DND-41 (cell line): Measurements from ENCODE around the gene QSOX1.

Experiments used
- ATAC-seq: fragments of 200-7000 bp; cut with Tn5 transposase; 3 replicates; pipeline ENCODE4 v1.9.1; 2021; ENCODE audit warnings: low read depth; ENCODE audit not compliant: insufficient read depth
- DNase-seq: peaks from one replicate; pipeline ENCODE4 v3.0.0-alpha.2; 2020
- H2AFZ ChIP-seq: 2 replicates; pipeline ENCODE4 v1.6.0; 2012; ENCODE audit warnings: low read depth, low read length
- H3K27ac ChIP-seq: 2 replicates; pipeline ENCODE4 v1.5.1; 2012; ENCODE audit warnings: low read length, inconsistent platforms
- H3K27me3 ChIP-seq: fragments of 200-600 bp; sonication (generic); 2 replicates; pipeline ENCODE4 v1.6.0; 2012; ENCODE audit warnings: low read length, mild to moderate bottlenecking, inconsistent platforms; ENCODE audit not compliant: insufficient read depth, poor library complexity
- H3K36me3 ChIP-seq: 2 replicates; pipeline ENCODE4 v1.5.1; 2012; ENCODE audit warnings: low read length, inconsistent platforms; ENCODE audit not compliant: insufficient read depth
- H3K4me1 ChIP-seq: 2 replicates; pipeline ENCODE4 v1.5.1; 2012; ENCODE audit warnings: mild to moderate bottlenecking, low read length; ENCODE audit not compliant: insufficient read depth
- H3K4me2 ChIP-seq: 2 replicates; pipeline ENCODE4 v1.6.0; 2012; ENCODE audit warnings: mild to moderate bottlenecking, moderate library complexity, low read length, inconsistent platforms; ENCODE audit not compliant: insufficient read depth
- H3K4me3 ChIP-seq, 2 experiments: fragments of 200-600 bp in 1 of 2; shearing (Covaris generic) in 1 of 2; 2 replicates each; pipeline ENCODE4 v1.5.1; 2012 to 2016; ENCODE audit warnings: inconsistent platforms in 2 of 2, low read length in 2 of 2, mild to moderate bottlenecking in 2 of 2, low read depth in 1 of 2, moderate library complexity in 1 of 2
- H3K79me2 ChIP-seq: 2 replicates; pipeline ENCODE4 v1.6.0; 2012; ENCODE audit warnings: low read length, inconsistent platforms; ENCODE audit not compliant: insufficient read depth
- H3K9ac ChIP-seq: 2 replicates; pipeline ENCODE4 v1.6.0; 2012; ENCODE audit warnings: low read depth, mild to moderate bottlenecking, inconsistent platforms, low read length, moderate library complexity
- H3K9me3 ChIP-seq: 2 replicates; pipeline ENCODE4 v1.5.1; 2012; ENCODE audit warnings: low read length, moderate library complexity, mild to moderate bottlenecking, inconsistent platforms; ENCODE audit not compliant: insufficient read depth, severe bottlenecking
- H4K20me1 ChIP-seq: 2 replicates; pipeline ENCODE4 v1.6.0; 2012; ENCODE audit warnings: low read length; ENCODE audit not compliant: insufficient read depth
- EZH2 ChIP-seq: IDR thresholded peaks from 3 replicates; pipeline ENCODE4 v1.6.1; 2012; ENCODE audit warnings: borderline replicate concordance, low read depth, mild to moderate bottlenecking, moderate library complexity, low read length, inconsistent platforms; ENCODE audit not compliant: severe bottlenecking
- TF ChIP-seq, protein P1 (sequence below): IDR thresholded peaks from 2 replicates; pipeline ENCODE4 v1.5.1; 2012; ENCODE audit warnings: borderline replicate concordance, low read length, moderate library complexity, mild to moderate bottlenecking; ENCODE audit not compliant: poor library complexity, severe bottlenecking; ENCODE audit errors: extremely low read depth

The QSOX1 gene

DNA sequence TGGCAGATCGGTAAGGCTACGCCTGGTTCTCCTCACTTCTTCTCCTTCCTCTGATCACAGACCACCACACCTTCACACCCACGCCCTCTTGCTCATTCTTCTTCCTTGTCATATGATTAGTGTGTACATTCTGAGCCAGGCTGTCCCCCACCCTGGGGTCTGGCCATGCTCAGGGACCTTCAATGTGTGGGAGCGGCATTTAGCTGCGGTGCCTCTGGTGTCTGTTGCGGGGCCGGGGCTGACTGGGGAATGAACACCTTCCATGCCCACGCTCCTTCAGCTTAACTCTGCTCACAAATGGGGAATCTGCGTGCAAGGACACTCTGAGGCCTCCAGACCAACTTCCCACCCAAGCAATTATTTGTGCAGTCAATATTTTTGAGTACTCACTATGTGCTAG, 29.4 kb downstream of the QSOX1 start:
- H3K36me3 ChIP-seq = no peaks in the 10 kb centered on the region
- H3K27me3 ChIP-seq = no peaks in the 10 kb centered on the region
- DNase-seq (no peak), ATAC-seq (no peak)
- H3K4me1 ChIP-seq = no peaks in the 10 kb centered on the region
- no peak overlapping the region for H2AFZ ChIP-seq
- H3K9ac ChIP-seq = no peak overlapping the region
- no peak for TF ChIP-seq EZH2
- TF ChIP-seq, protein P1, sequence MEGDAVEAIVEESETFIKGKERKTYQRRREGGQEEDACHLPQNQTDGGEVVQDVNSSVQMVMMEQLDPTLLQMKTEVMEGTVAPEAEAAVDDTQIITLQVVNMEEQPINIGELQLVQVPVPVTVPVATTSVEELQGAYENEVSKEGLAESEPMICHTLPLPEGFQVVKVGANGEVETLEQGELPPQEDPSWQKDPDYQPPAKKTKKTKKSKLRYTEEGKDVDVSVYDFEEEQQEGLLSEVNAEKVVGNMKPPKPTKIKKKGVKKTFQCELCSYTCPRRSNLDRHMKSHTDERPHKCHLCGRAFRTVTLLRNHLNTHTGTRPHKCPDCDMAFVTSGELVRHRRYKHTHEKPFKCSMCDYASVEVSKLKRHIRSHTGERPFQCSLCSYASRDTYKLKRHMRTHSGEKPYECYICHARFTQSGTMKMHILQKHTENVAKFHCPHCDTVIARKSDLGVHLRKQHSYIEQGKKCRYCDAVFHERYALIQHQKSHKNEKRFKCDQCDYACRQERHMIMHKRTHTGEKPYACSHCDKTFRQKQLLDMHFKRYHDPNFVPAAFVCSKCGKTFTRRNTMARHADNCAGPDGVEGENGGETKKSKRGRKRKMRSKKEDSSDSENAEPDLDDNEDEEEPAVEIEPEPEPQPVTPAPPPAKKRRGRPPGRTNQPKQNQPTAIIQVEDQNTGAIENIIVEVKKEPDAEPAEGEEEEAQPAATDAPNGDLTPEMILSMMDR = no peak
- no peaks in the 10 kb centered on the region; the same call in 1 of the 2 replicates for H4K20me1 ChIP-seq
- H3K27ac ChIP-seq = no peak overlapping the region
- H3K4me2 ChIP-seq = no peak overlapping the region
- H3K79me2 ChIP-seq = no peaks in the 10 kb centered on the region
- H3K9me3 ChIP-seq = no peaks in the 10 kb centered on the region
- H3K4me3 ChIP-seq = no peak overlapping the region

DNA sequence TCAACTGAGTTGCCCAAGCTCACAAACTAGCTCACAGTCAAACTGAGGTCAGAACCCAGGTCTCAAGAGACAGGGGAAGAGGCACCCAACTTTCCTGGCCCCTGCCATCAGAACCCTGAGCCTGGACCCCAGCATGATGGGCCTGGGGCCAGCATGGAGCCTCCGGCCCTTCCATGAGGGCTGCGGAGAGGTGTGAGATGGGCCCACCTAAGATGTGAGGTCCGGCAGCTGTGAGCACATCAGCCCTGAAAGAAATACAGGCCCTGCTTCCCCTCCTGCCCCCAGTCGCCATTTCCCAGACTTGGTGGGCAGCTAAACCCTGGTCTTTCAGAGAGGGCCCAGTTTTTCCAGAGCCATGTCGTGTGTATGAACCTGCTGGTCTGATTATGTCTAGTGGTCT, 30.6 kb downstream of the QSOX1 start:
- Histone ChIP-seq H3K27me3 (no peaks in the 10 kb centered on the region), H3K9ac (no peak overlapping the region), H2AFZ (no peak overlapping the region), H3K4me1 (no peaks in the 10 kb centered on the region), H3K4me2 (no peak overlapping the region), H3K9me3 (no peaks in the 10 kb centered on the region), H3K27ac (no peak overlapping the region), H3K79me2 (no peaks in the 10 kb centered on the region), H3K4me3 (no peak overlapping the region), H4K20me1 (no peaks in the 10 kb centered on the region; the same call in 1 of the 2 replicates), H3K36me3 (peaks cover under 1% of the 10 kb centered on the region; the same call in 1 of the 2 replicates)
- TF ChIP-seq EZH2 = no peak
- TF ChIP-seq, protein P1 = no peak
- DNase-seq (no peak), ATAC-seq (no peak)

DNA sequence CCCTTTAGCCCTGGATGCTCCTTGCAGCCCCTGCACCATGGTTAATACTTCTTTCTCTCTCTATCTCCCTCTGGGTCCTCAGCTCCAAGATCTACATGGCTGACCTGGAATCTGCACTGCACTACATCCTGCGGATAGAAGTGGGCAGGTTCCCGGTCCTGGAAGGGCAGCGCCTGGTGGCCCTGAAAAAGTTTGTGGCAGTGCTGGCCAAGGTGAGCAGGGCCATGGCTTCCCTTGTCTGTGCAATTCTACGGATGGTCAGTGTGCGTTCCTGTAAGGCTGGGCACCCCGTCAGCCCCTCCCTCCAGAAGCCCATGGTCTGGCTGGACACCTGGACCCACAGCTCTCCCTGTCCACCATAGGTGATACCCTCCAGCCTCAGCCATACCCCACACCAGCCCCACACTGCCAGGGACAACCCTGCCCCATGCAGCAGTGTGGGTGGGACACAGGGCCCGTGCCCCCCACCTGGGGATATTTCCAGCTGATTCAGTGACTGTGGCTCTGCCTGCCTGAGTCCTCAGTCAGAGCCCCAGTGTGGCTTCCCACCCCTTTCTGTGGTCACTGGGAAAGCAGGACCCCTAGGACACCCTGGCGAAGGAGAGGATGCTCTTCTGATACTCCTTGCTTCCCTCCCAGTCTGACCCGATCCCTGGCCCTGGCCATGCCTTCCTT, 31.4 kb downstream of the QSOX1 start:
- Histone ChIP-seq H4K20me1 (no peaks in the 10 kb centered on the region; the same call in 1 of the 2 replicates), H3K4me2 (no peak overlapping the region), H3K9me3 (no peaks in the 10 kb centered on the region), H3K9ac (no peak overlapping the region), H3K27me3 (no peaks in the 10 kb centered on the region), H2AFZ (no peak overlapping the region), H3K4me1 (no peaks in the 10 kb centered on the region), H3K79me2 (no peaks in the 10 kb centered on the region), H3K4me3 (no peak overlapping the region), H3K36me3 (peaks cover 3% of the 10 kb centered on the region; the same call in 1 of the 2 replicates), H3K27ac (no peak overlapping the region)
- ATAC-seq = no peak
- TF ChIP-seq, protein P1 = no peak
- no peak for TF ChIP-seq EZH2
- DNase-seq = no peak

DNA sequence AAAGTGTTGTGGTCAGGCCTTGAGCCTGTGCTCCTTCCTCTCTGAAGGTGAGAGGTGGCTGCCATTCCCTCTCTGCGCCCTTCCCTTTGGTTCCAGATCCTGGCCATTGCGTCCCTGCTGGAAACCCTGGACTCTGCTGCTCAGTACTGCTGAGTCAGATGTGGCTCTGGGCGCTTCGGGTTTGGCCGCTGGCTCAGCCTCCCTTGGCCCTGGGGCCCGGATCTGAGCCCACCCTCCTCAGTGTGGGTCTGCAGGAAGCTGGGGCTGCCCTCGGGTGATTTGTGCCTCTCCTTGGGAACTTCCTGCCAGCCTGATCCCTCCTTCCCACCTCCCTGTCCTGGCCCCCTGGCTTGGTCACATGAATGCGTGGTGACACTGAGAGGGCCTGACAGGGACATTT, 32.2 kb downstream of the QSOX1 start:
- Histone ChIP-seq H3K4me1 (no peaks in the 10 kb centered on the region), H3K27ac (no peak overlapping the region)
- TF ChIP-seq EZH2 = no peak
- TF ChIP-seq, protein P1 = no peak

More for the DNA sequence above, 32.2 kb downstream of the QSOX1 start:
- H3K9me3 ChIP-seq = no peaks in the 10 kb centered on the region
- DNase-seq (no peak), ATAC-seq (no peak)
- no peak overlapping the region for H2AFZ ChIP-seq
- H3K4me2 ChIP-seq = no peak overlapping the region
- H3K4me3 ChIP-seq = no peak overlapping the region
- peaks cover 3% of the 10 kb centered on the region; the same call in 1 of the 2 replicates for H3K36me3 ChIP-seq
- no peaks in the 10 kb centered on the region for H3K27me3 ChIP-seq
- H4K20me1 ChIP-seq = no peaks in the 10 kb centered on the region; the same call in 1 of the 2 replicates
- H3K9ac ChIP-seq = no peak overlapping the region
- no peaks in the 10 kb centered on the region for H3K79me2 ChIP-seq
